ENCODE results near the gene PDGFD. TPM values are rescaled to one million over a fixed set of nuclear protein-coding genes. Genes with fewer than 3 reads are reported as not detected.

Gene PDGFD
- total and polyA plus RNA-seq, 2 experiments from 2014 or later = 1.9 to 4.5 TPM

DNA sequence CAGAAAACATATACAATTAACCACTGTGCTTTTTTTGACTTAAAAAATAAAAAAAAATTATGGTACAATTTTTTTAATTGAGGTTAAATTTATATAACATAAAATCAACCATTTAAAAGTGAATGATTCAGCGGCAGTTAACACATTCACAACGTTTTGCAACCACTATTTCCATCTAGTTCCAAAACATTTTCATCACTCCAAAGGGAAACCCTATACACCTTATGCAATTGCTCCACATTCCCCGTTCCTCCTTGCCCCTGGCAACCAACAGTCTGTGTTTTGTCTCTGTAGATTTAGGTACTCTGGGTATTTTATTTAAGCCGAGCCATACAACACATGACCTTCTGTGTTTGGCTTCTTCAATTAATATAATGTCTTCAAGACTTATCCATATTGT is 112.2 kb downstream of the PDGFD start:
- H3F3A ChIP-seq (replicated peaks; ENCODE audit: low read depth) = no peaks in the 10 kb centered on the region
- H3K9me2 ChIP-seq (ENCODE audit: insufficient read depth) = no peaks in the 10 kb centered on the region
- H3K4me2 ChIP-seq = no peak overlapping the region
- no peaks in the 10 kb centered on the region for H3K36me3 Mint-ChIP-seq (ENCODE audit: low read depth)
- H3K4me3 Mint-ChIP-seq = no peak overlapping the region
- H3K27ac Mint-ChIP-seq = peak overlapping the region; percentile 68; the same call in 1 of the 2 replicates
- H3K9me3 Mint-ChIP-seq = no peaks in the 10 kb centered on the region; the same call in 2 of the 3 replicates
- H3K4me1 ChIP-seq (ENCODE audit: insufficient read depth) = peaks cover 11% of the 10 kb centered on the region; the same call in 1 of the 2 replicates
- H3K4me1 Mint-ChIP-seq = peaks cover 15% of the 10 kb centered on the region; the same call in 2 of the 3 replicates
- H3K27me3 Mint-ChIP-seq (ENCODE audit: insufficient read depth, low read depth, poor library complexity) = no peaks in the 10 kb centered on the region
- no peaks in the 10 kb centered on the region for H3K79me2 ChIP-seq (replicated peaks; ENCODE audit: insufficient read depth)
- no peaks in the 10 kb centered on the region for H3K36me3 ChIP-seq (ENCODE audit: insufficient read depth)
- H2AFZ ChIP-seq = no peak overlapping the region
- TF ChIP-seq ZNF331 (CRISPR knock-in tag; IDR thresholded peaks at IDR 0.05; ENCODE audit: low read depth) = no peak
- TF ChIP-seq, protein P1, sequence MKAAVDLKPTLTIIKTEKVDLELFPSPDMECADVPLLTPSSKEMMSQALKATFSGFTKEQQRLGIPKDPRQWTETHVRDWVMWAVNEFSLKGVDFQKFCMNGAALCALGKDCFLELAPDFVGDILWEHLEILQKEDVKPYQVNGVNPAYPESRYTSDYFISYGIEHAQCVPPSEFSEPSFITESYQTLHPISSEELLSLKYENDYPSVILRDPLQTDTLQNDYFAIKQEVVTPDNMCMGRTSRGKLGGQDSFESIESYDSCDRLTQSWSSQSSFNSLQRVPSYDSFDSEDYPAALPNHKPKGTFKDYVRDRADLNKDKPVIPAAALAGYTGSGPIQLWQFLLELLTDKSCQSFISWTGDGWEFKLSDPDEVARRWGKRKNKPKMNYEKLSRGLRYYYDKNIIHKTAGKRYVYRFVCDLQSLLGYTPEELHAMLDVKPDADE (IDR thresholded peaks at IDR 0.05) = no peak
- no peak for ATAC-seq
- DNase-seq (ENCODE audit: low spot score) = no peak
- H3K27me3 ChIP-seq (ENCODE audit: insufficient read depth) = no peaks in the 10 kb centered on the region
- no peak overlapping the region for H3K27ac ChIP-seq (ENCODE audit: low read depth)
- no peak overlapping the region for H3K4me3 ChIP-seq
- no peaks in the 10 kb centered on the region for H4K20me1 ChIP-seq (replicated peaks; ENCODE audit: insufficient read depth)

DNA sequence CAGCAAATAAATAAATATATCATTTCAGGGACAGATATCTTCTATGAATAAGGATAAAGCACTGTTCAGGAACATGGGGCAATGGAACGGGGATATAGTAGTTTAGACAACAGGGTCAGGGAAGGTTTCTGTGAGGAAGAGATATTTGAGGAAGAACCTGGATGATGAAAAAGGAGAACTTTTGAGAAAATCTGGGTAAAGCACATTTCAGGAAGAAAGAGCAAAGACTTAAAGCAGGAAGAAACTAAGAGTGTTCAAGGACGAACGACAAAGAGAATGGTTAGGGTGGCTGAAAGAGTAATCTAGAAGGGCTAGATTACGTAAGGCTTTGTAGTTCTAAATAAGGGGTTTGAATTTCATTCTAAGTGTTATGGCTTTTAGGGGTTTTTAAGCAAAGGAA is 114.8 kb downstream of the PDGFD start:
- H3K79me2 ChIP-seq (replicated peaks; ENCODE audit: insufficient read depth) = no peaks in the 10 kb centered on the region
- H3K9me3 Mint-ChIP-seq = no peaks in the 10 kb centered on the region; the same call in 2 of the 3 replicates
- H3K4me3 ChIP-seq = no peak overlapping the region
- no peaks in the 10 kb centered on the region for H3K9me2 ChIP-seq (ENCODE audit: insufficient read depth)
- no peaks in the 10 kb centered on the region for H4K20me1 ChIP-seq (replicated peaks; ENCODE audit: insufficient read depth)
- H3K27ac ChIP-seq (ENCODE audit: low read depth) = no peak overlapping the region
- no peak for ATAC-seq
- peaks cover 11% of the 10 kb centered on the region; the same call in 2 of the 3 replicates for H3K4me1 Mint-ChIP-seq
- no peaks in the 10 kb centered on the region for H3K27me3 Mint-ChIP-seq (ENCODE audit: insufficient read depth, low read depth, poor library complexity)
- H3K36me3 Mint-ChIP-seq (ENCODE audit: low read depth) = no peaks in the 10 kb centered on the region
- no peaks in the 10 kb centered on the region for H3K27me3 ChIP-seq (ENCODE audit: insufficient read depth)
- H2AFZ ChIP-seq = no peak overlapping the region
- no peak overlapping the region for H3K4me3 Mint-ChIP-seq
- H3F3A ChIP-seq (replicated peaks; ENCODE audit: low read depth) = no peaks in the 10 kb centered on the region
- no peak for DNase-seq (ENCODE audit: low spot score)
- no peak overlapping the region for H3K27ac Mint-ChIP-seq
- no peaks in the 10 kb centered on the region for H3K36me3 ChIP-seq (ENCODE audit: insufficient read depth)
- H3K4me1 ChIP-seq (ENCODE audit: insufficient read depth) = peaks cover 11% of the 10 kb centered on the region; the same call in 1 of the 2 replicates
- no peak overlapping the region for H3K4me2 ChIP-seq
- TF ChIP-seq EZH2 (IDR thresholded peaks at IDR 0.05; ENCODE audit: low read depth, unreplicated experiment) = no peak
- no peak for TF ChIP-seq STAT1 (IDR thresholded peaks at IDR 0.05; ENCODE audit: unreplicated experiment)
- TF ChIP-seq JUNB (IDR thresholded peaks at IDR 0.05; ENCODE audit: unreplicated experiment) = no peak
- TF ChIP-seq CREB1 (CRISPR knock-in tag; IDR thresholded peaks at IDR 0.05; ENCODE audit: low read depth) = no peak
- no peak for TF ChIP-seq EZH2phosphoT487 (IDR thresholded peaks at IDR 0.05; ENCODE audit: unreplicated experiment)
- TF ChIP-seq, protein P2, sequence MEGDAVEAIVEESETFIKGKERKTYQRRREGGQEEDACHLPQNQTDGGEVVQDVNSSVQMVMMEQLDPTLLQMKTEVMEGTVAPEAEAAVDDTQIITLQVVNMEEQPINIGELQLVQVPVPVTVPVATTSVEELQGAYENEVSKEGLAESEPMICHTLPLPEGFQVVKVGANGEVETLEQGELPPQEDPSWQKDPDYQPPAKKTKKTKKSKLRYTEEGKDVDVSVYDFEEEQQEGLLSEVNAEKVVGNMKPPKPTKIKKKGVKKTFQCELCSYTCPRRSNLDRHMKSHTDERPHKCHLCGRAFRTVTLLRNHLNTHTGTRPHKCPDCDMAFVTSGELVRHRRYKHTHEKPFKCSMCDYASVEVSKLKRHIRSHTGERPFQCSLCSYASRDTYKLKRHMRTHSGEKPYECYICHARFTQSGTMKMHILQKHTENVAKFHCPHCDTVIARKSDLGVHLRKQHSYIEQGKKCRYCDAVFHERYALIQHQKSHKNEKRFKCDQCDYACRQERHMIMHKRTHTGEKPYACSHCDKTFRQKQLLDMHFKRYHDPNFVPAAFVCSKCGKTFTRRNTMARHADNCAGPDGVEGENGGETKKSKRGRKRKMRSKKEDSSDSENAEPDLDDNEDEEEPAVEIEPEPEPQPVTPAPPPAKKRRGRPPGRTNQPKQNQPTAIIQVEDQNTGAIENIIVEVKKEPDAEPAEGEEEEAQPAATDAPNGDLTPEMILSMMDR (conservative IDR thresholded peaks at IDR 0.05; ENCODE audit: low read depth in 2 of 2) = no peak
- TF ChIP-seq, protein P1 (IDR thresholded peaks at IDR 0.05) = no peak
- TF ChIP-seq, protein P3, sequence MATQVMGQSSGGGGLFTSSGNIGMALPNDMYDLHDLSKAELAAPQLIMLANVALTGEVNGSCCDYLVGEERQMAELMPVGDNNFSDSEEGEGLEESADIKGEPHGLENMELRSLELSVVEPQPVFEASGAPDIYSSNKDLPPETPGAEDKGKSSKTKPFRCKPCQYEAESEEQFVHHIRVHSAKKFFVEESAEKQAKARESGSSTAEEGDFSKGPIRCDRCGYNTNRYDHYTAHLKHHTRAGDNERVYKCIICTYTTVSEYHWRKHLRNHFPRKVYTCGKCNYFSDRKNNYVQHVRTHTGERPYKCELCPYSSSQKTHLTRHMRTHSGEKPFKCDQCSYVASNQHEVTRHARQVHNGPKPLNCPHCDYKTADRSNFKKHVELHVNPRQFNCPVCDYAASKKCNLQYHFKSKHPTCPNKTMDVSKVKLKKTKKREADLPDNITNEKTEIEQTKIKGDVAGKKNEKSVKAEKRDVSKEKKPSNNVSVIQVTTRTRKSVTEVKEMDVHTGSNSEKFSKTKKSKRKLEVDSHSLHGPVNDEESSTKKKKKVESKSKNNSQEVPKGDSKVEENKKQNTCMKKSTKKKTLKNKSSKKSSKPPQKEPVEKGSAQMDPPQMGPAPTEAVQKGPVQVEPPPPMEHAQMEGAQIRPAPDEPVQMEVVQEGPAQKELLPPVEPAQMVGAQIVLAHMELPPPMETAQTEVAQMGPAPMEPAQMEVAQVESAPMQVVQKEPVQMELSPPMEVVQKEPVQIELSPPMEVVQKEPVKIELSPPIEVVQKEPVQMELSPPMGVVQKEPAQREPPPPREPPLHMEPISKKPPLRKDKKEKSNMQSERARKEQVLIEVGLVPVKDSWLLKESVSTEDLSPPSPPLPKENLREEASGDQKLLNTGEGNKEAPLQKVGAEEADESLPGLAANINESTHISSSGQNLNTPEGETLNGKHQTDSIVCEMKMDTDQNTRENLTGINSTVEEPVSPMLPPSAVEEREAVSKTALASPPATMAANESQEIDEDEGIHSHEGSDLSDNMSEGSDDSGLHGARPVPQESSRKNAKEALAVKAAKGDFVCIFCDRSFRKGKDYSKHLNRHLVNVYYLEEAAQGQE (IDR thresholded peaks at IDR 0.05; ENCODE audit: unreplicated experiment) = no peak
- no peak for TF ChIP-seq POLR2AphosphoS5 (IDR thresholded peaks at IDR 0.05; ENCODE audit: low read depth)
- no peak for TF ChIP-seq NANOG (IDR thresholded peaks at IDR 0.05; ENCODE audit: borderline replicate concordance)
- TF ChIP-seq ZNF114 (CRISPR knock-in tag; IDR thresholded peaks at IDR 0.05) = no peak
- no peak for TF ChIP-seq ZNF331 (CRISPR knock-in tag; IDR thresholded peaks at IDR 0.05; ENCODE audit: low read depth)
